ENCODE measurements around the gene SLC25A36.
"Not testable (repeated sequence)": the region's sequence is repeated elsewhere in the genome, so short reads cannot be mapped to it uniquely, and the experiment has no call there.

SLC25A36 gene

DNA sequence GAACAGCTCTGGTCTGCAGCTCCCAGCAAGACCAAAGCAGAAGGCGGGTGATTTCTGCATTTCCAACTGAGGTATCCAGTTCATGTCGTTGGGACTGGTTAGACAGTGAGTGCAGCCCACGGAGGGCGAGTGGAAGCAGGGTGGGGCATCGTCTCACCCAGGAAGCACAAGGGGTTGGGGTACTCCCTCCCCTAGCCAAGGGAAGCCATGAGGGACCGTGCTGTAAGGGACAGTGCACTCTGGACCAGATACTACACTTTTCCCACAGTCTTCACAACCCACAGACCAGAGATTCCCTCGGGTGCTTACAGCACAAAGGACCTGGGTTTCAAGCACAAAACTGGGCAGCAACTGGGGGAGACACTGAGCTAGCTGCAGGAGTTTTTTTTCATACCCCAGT, 8.5 kb upstream of the SLC25A36 start:
- no peak for DNase-seq

DNA sequence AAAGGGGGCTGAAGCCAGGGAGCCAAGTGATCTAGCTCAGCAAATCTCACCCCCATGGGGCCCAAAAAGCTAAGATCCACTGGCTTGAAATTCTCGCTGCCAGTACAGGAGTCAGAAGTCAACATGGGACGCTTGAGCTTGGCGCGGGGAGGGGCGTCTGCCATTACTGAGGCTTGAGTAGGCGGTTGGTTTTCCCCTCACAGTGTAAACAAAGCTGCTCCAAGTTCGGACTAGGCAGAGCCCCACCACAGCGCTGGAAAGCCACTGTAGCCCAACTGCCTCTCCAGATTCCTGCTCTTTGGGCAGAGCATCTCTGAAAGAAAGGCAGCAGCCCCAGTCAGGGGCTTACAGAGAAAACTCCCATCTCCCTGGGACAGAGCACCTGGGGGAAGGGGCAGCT, 8.1 kb upstream of the SLC25A36 start:
- DNase-seq, result no peak

DNA sequence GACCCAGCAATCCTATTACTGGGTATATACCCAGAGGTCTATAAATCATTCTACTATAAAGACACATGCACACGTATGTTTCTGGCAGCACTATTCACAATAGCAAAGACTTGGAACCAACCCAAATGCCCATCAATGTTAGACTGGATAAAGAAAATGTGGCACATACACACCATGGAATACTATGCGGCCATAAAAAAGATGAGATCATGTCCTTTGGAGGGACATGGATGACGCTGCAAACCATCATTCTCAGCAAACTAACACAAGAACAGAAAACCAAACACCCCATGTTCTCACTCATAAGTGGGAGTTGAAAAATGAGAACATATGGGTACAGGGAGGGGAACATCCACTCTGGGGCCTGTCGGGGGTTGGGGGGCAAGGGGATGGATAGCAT, 2.3 kb upstream of the SLC25A36 start:
- not testable (repeated sequence) for DNase-seq

DNA sequence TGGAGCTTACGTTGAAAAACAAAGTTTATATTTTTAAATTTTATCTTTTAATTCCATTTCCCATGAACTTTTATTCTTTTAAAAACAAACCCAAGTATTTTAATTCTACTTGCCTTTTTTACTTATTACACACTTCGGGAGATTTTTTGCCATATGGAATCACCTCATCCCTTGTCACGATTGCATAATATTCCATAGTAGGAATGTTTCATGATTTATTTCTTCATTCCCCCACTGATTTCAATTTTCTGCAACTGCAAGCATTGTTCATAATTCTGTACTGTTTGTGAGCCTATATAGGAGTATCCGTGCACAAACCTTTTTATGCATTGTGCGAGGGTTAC, 574 bp upstream of the SLC25A36 start:
- DNase-seq, result no peak

DNA sequence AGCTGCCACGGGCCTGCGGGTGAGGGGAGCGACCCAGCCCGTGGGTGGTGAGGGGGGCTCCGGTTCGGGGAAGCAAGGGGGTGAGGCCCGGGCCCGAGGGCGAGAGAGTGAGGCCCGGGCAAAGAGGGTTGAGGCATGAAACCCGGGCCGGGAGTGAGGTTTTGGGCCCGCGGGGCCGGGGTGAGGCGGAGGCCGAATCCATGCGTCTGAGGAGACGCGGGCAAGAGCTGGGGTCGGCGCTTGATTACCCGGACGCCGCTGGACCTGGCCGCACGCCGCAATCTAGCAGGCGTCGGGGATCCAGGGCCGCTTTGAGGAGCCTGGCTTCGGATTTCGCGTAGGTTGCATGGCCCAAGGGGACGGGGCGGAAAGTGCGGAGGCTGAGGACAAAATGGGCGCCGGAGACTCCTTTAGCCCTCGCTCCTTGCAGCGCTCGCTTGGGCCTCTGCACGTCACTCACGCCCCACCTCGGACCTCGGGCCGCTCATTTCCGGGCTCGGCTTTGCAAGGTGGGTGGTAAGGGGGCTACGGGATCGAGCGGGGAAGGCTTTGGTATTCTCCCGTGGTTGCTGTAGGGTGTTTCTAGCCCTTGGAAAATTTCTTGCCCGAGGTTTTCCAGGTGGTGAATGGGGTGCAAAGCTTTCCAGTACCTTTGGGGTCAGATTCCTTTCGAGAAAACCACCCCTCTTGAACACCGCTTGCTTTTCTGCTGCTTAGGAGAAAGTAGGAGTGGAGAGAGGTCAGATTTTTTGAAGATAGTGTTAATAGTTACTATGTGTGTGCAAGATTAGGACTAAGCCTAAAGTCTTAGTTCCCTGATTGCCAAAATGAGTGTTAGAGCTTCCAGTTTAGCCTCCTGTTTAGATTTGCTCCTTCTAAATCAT, 827 bp downstream of the SLC25A36 start:
- peak; percentile 14 for DNase-seq

DNA sequence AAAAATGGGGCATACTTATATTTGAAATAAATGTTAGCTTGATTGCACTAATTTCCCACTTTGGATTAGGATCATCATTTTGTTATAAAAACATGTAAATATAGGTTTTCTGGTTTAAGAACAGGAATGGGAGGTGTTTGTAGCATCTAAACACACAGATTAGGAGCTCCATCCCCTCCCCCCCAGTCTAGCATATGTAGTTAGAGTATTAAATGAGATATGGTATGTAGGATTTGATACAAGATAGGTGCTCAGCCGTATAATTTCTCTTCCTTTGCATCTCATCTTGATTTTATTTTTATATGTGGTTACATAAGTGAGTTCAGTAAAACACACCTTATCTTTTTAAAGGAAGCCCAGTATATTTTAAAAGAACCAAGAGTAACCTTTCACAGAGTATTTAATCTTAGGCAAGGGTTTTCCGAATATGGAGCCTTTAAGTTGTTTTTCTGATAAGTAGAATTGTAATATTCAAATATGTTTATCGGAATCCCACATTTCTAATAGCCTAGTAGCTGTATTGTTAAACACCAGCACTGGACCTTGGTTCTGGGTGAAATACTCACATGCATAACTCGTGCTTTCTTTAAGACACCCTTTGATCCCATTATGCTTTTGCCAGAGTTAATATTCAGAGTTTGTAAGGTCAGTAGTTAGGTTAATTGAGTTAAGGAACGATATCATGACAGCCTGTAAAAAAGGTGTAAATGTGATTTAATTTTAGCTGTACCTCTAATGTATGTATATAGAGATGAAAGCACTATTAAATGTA, 2.3 kb downstream of the SLC25A36 start:
- no peak for DNase-seq

DNA sequence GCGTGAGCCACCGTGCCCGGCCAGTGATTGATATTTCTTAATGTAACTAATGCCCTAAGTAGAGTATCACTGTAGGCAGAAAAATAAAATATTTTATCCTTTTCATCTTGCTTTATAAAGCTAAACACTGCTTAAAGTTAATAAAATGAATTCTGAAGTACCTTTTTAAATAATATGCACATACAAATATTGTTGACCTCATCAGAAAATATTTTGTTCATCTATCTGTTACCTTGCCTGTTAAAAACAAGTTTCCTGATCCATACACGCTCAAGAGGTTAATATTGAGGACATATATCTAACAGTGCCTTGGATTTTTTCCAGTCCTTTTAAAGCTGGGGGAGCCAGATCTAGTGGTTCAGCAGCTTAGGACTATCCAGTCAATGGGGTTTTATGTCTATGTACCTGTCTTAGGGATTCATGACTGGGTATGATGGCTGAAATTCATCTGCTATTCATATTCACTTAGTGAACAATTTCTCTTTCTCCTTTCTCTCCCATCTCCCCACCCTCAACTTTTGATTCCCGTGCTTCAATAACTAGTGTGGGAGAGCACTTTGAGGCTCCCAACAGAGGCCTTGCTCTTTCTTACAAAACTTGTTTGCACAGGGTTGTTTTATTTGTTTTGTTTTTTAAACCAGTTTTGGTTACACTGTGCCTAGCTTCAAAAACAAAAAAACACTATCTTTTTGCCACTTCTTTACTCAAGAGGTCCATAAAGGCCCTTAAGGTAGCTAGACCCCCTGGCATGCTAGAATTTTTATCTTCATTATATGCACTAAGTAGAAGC, 7.0 kb downstream of the SLC25A36 start:
- no peak for DNase-seq

DNA sequence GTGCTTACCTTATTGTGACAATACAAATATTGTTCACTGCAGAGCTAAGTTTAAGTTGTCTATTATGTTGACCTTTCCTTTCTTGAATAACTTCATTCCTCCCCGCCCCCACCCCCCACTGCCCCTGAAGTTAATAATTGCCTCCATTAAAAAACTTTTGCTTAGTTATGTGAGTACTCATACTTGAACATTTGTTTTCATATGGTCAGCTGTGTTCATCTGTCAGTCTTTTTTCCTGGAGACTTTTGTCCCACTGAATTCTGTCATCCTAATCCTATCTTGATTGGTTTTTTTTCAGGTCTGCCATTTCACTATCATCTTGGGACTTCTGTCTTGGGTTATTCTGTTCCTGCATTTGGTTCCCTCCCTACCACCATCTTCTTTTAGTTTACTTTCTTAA, 8.5 kb downstream of the SLC25A36 start:
- no peak for DNase-seq

DNA sequence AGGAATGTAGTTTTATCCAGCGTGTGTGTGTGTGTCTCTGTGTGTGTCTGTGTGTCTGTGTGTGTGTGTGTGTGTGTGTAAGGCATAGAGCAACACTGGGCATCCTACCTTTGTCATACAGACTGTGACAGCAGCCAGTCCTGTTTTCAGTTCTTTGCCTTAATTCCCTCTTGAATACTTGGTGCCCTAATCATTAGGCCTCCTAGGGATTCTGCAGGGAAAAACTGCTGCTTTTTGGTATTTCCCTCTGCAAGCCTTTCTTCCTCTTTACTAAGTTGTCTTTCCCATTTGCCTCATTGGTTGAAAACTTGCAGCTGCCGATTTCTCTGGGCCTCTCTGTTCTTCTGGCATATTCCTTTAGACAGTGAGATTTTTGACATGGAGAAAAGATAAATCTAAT, 9.2 kb downstream of the SLC25A36 start:
- DNase-seq, result no peak

DNA sequence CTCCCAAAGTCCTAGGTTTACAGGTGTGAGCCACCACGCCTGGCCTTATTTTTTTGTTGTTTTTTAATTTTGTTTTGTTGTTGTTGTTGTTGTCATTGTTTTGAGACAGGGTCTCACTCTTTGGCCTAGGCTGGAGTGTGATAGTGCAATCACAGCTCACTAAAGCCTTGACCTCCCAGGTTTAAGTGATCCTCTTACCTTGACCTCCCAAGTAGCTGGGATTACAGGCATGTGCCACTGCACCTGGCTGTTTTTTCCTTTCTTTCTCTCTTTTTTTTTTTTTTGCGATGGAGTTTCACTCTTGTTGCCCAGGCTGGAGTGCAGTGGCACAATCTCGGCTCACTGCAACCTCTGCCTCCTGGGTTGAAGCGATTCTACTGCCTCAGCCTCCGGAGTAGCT, 10.1 kb downstream of the SLC25A36 start:
- DNase-seq, result not testable (repeated sequence)

DNA sequence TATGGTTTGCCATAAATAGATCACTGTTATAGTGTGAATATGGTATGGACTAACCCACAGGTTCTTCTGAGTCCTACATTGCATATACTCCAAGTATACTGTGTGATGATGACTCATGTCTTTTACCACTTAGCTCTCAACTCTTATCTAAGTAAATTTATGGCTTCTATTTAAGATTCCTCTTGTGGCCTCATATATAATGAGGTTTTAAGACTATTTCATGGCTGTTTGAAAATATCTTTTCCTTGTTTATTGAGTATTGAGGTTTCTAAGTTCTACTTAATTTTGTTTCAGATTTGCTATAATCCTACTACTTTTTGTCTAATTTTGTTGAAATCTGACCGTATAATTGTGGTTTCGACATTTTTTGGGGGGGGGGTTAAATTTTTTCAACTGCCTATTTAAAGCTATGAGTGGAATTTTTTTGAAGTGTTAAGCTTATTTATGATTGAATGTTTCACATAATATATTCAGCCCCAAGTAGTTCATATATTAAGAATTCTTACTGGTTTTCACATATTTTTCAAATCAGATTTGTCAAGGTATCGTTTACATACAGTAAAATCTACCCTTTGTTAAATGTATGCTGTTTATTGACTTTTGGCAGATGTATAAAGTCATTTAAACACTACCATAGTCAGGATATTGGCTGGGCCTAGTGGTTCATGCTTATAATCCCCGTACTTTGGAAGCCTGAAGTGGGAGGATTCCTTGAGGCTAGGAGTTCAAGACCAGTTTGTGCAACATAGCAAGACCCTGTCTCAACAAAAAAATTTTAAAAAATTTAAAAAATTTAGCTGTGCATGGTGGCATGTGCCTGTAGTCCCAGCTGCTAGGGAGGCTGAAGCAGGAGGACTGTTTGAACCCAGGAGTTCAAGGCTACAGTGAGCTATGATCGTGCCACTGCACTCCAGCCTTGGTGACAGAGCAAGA, 11.7 kb downstream of the SLC25A36 start:
- no peak for DNase-seq

DNA sequence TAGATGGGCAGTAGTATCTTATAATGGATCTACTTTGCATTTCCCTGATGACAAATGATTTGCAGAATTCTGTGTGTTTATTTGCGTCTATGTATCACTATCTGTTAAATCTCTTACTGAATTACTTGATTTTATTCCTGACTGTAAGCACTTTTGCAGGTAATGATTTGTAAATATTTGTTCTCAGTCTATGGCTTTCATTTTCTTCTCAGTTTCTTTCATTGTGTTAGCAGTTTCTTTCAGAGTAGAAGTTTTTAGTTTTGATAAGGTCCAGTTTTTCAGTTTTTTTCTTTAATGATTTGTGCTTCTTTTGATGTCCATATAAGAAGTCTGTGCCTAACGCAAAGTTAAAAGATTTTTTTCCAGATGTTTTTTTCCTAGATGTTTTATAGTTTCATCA, 12.9 kb downstream of the SLC25A36 start:
- no peak for DNase-seq

DNA sequence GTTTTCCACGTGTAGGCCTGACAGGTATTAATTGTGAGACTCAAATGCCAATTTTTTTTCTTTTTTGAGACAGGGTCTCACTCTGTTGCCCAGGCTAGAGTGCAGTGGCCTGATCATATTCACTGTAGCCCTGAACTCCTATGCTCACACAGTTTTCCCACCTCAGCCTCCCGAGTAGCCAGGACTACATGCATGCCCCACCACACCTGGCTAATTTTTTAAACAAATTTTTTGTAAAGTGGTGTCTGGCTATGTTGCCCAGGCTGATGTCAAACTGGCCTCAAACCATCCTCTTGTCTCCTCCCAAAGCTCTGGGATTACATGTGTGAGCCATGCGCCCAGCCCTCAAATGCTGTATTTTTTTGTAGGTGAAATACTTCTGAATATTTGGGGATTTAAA, 14.0 kb downstream of the SLC25A36 start:
- no peak for DNase-seq

DNA sequence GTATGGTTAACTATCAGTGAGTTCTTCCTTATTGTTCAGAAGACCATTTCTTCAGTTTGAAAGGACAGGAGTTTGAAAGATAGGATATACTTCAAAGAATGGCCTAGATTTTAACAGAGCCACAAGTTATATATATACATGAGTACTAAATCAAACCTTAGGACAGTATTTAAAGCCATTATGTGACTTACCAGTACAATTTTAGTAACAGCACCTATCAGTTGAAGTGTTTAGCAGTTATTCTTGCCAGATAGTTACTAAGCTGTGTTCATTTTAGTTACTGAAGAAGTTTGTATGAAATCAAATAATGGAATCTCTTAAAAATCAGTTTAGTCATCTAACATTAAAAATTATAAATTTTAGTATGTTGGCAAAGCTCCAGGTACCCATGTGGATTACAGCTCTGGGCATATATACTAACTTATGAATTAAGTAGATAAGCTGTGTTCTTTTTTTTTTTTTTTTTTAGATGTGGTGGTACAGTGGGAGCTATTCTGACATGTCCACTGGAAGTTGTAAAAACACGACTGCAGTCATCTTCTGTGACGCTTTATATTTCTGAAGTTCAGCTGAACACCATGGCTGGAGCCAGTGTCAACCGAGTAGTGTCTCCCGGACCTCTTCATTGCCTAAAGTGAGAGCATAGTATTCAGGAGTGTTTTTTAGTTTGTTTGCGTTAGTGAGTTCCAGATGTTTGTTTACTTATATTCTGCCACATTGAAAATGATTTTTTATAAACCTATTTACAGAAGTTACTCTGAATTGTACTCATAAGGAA, 14.6 kb downstream of the SLC25A36 start:
- no peak for DNase-seq

DNA sequence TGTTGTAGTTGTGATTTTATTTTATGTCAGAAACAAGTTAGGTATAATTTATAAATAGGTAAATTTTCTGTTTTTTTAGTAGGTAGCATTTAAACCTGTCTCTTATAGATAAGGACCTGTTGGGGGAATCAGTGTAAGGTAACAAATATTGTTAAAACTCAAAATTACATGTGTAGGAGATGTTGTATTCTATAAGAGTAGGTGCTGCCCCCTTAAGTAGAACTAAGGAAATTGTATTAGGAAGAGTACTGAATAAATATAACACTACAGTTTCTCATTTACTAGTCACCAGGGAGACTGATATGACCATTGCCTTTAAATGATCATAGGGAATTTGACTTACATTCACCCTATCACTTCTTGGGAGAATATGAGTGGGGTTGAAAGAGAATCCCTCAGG, 31.2 kb downstream of the SLC25A36 start:
- peak; percentile 13 for DNase-seq

DNA sequence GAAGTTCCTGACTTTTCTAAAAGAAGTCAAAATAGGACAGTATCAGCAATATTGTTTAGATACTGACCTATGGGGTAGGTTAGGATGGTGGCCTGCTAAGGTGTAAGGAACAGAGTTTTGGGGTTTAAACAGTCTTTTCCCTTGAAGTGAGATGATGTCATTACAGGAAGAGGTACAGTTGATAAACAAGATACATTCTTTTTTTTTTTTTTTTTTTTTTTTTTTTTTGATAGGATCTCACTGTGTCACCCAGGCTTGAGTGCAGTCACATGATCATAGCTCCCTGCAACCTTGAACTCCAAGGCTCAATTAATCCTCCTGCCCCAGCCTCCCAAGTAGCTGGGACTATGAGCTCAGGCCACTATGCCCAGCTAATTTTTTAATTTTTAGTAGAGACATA, 33.3 kb downstream of the SLC25A36 start:
- DNase-seq, result no peak

DNA sequence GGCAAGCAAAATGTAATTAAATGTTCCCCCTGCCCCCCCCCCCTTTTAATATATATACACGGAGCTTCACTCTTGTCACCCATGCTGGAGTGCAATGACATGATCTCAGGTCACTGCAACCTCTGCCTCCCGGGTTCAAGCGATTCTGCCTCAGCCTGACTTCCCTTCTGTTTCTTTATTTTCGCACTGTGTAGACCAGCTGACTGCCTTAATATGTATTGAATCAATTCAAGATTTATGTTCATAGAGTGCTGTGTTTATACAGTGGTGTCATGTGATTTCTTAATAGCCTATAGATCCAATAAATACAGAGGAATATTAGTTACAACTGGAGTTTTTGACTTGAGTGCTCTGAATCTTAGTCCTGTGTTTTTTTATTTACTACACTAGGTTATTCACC, 39.0 kb downstream of the SLC25A36 start:
- no peak for DNase-seq

DNA sequence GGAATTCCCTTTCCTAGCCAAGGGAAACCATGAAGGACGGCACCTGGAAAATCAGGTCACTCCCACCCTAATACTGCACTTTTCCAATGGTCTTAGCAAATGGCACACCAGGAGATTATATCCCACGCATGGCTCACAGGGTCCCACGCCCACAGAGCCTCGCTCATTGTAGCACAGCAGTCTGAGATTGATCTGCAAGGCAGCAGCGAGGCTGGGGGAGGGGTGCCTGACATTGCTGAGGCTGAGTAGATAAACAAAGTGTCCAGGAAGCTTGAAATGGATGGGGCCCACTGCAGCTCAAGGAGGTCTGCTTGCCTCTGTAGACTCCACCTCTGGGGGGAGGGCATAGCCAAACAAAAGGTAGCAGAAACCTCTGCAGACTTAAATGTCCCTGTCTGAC, 46.2 kb downstream of the SLC25A36 start:
- not testable (repeated sequence) for DNase-seq

DNA sequence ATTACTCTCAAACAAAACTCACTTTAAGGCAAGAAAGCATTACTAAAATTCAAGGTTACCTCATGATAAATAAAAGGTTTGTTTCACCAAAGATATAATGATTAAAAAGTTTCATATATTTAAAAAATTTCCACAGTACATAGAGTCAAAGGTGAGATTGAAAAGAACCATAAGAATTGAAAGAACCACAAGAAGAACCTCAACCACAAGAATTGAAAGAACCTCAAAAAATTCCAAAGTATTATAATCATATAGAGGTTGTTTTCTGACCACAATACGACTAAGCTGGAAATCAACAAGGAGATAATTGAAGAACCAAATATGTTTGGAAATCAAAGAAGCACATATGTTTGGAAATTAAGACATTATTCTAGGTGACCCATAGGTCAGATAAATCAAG, 52.7 kb downstream of the SLC25A36 start:
- DNase-seq, result no peak

DNA sequence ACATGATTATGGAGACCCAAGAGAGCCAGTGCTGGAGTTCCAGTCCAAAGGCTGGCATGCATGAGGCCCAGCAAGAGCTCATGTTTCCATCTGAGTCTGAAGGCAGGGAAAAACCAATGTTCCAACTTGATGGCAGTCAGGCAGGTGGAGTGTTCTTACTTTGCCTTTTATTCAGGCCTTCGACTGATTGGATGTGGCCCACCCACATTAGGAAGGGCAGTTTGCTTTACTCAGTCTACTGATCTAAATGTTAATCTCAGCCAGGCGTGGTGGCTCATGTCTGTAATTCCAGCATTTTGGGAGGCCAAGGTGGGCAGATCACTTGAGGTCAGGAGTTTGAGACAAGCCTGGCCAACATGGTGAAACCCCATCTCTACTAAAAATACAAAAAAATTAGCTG, 53.2 kb downstream of the SLC25A36 start:
- DNase-seq, result not testable (repeated sequence)

DNA sequence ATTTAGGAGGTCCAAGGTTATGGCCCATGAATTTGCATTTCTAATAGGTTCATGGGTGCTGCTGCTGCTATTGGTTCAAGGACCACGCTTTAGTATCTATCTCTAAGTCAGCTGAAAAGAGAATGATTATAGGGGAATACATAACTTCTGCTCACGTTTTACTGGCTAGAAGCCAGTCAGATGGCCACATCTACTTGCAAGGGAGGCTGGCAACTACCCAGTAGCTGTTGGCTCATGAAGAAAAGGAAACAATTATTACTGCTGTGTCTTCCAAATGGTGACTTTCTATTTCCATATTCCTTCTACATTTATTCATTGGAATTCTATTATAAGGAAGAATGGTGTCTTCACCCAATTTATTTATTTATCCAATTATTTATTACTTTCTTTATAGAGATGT, 54.2 kb downstream of the SLC25A36 start:
- no peak for DNase-seq

Data from NCI-H1694 (cell line).